Prostate gland (tissue), 2 donors: ENCODE results near the gene FILIP1.

Experiments
- CTCF ChIP-seq, 4 experiments: fragments of 200-600 bp in 2 of 4; fragments of 450-650 bp in 2 of 4; sonication (generic) in 2 of 4; IDR thresholded peaks; 1 replicate in 3 of 4; 2 replicates in 1 of 4; pipeline ENCODE4 v1.5.1; 2016 to 2019; ENCODE audit warnings: antibody characterized with exemption in 4 of 4, mild to moderate bottlenecking in 2 of 4, moderate library complexity in 2 of 4
- POLR2AphosphoS5 ChIP-seq: sonication (generic); formaldehyde crosslinking; IDR thresholded peaks from one replicate; pipeline ENCODE4 v1.6.1; 2017; ENCODE audit warnings: antibody characterized with exemption

GRCh38 chr6:75386050-75386770 is 107.4 kb downstream of the FILIP1 start:
- TF ChIP-seq POLR2AphosphoS5: no peak
- TF ChIP-seq CTCF (IDR thresholded peaks at IDR 0.05): no peak
